Activated CD8-positive, alpha-beta T cell treated with anti-CD3 and anti-CD28 coated beads for 36 hours (primary cell): Measurements from ENCODE around the gene ZNF536. TPM values are rescaled to one million over a fixed set of nuclear protein-coding genes. Genes with fewer than 3 reads are reported as not detected.

ENCODE experiments used
- ATAC-seq: fragments of 200-7000 bp; cut with Tn5 transposase; one replicate; pipeline ENCODE4 v1.10.0; 2021; ENCODE audit warnings: mild to moderate bottlenecking, moderate library complexity
- CTCF ChIA-PET: fragments of 350-600 bp; sonication (Branson Sonifier 250); formaldehyde crosslinking; loops from one replicate; lab custom pipeline; 2021; ENCODE audit warnings: antibody characterized with exemption; lab: Charles Lee
- POLR2A ChIA-PET: fragments of 350-600 bp; sonication (Branson Sonifier 250); formaldehyde crosslinking; loops from one replicate; lab custom pipeline; 2021; ENCODE audit warnings: antibody characterized with exemption; lab: Charles Lee
- DNase-seq: peaks from one replicate; pipeline ENCODE4 v3.0.0-alpha.2; 2020
- H3K27ac Mint-ChIP-seq: one replicate; pipeline ENCODE4 v1.8.0; 2021; ENCODE audit warnings: mild to moderate bottlenecking, mixed read lengths
- H3K27me3 Mint-ChIP-seq: one replicate; pipeline ENCODE4 v1.8.0; 2021; ENCODE audit warnings: mixed read lengths
- H3K36me3 Mint-ChIP-seq: one replicate; pipeline ENCODE4 v1.8.0; 2021; ENCODE audit warnings: low read depth, mixed read lengths
- H3K4me1 Mint-ChIP-seq: one replicate; pipeline ENCODE4 v1.8.0; 2021; ENCODE audit warnings: low read depth, mixed read lengths
- H3K4me3 Mint-ChIP-seq: one replicate; pipeline ENCODE4 v1.8.0; 2021; ENCODE audit warnings: mild to moderate bottlenecking, moderate library complexity, mixed read lengths
- H3K9me3 Mint-ChIP-seq: one replicate; pipeline ENCODE4 v1.8.0; 2021; ENCODE audit warnings: mixed read lengths
- CTCF ChIP-seq: fragments of 200-600 bp; IDR thresholded peaks from one replicate; pipeline ENCODE4 v1.8.0; 2022; ENCODE audit warnings: antibody characterized with exemption, mild to moderate bottlenecking
- intact Hi-C: fragments of 100-400 bp; cut with micrococcal nuclease; formaldehyde crosslinking; loops from one replicate; pipeline ENCODE4 v1.10.0; 2022
- total RNA-seq, 2 experiments: library from RNA; stranded (reverse); gene quantifications; one replicate each; pipeline ENCODE4 v1.2.3, GENCODE V29; 2021

ZNF536 gene
- total RNA-seq, 2 experiments from 2014 or later = not detected

- no peak for DNase-seq
Measured at GRCh38 chr19:30401956-30402355, 29.8 kb downstream of the ZNF536 start.

GRCh38 chr19:30402436-30403202, 30.4 kb downstream of the ZNF536 start:
- Mint-ChIP-seq H3K36me3 (no peaks in the 10 kb centered on the region), H3K9me3 (peaks cover 3% of the 10 kb centered on the region), H3K4me3 (no peak overlapping the region), H3K27me3 (peaks cover 4% of the 10 kb centered on the region), H3K4me1 (no peaks in the 10 kb centered on the region), H3K27ac (no peak overlapping the region)
- intact Hi-C loops = no loop called here
- DNase-seq (no peak), ATAC-seq (no peak)
- ChIA-PET CTCF (no interaction called here), POLR2A (no interaction called here)
- TF ChIP-seq CTCF = no peak

More at GRCh38 chr19:30401956-30402355, 29.8 kb downstream of the ZNF536 start:
- intact Hi-C loops = no loop called here
- H3K27me3 Mint-ChIP-seq = peaks cover 4% of the 10 kb centered on the region
- CTCF ChIA-PET = no interaction called here
- no peaks in the 10 kb centered on the region for H3K36me3 Mint-ChIP-seq
- TF ChIP-seq CTCF = no peak
- H3K4me1 Mint-ChIP-seq = no peaks in the 10 kb centered on the region
- H3K9me3 Mint-ChIP-seq = peaks cover 3% of the 10 kb centered on the region
- H3K27ac Mint-ChIP-seq = no peak overlapping the region
- POLR2A ChIA-PET = no interaction called here
- no peak overlapping the region for H3K4me3 Mint-ChIP-seq
- ATAC-seq = no peak

- Mint-ChIP-seq H3K4me1 (no peaks in the 10 kb centered on the region), H3K4me3 (no peak overlapping the region), H3K27ac (no peak overlapping the region), H3K27me3 (peaks cover 4% of the 10 kb centered on the region), H3K36me3 (no peaks in the 10 kb centered on the region), H3K9me3 (peaks cover 2% of the 10 kb centered on the region)
- ChIA-PET POLR2A (no interaction called here), CTCF (no interaction called here)
- DNase-seq (no peak), ATAC-seq (no peak)
- no peak for TF ChIP-seq CTCF
- intact Hi-C loops = no loop called here
Measured at GRCh38 chr19:30403203-30403985, 31.2 kb downstream of the ZNF536 start.

GRCh38 chr19:30406220-30407067, 34.3 kb downstream of the ZNF536 start:
- no peaks in the 10 kb centered on the region for H3K4me1 Mint-ChIP-seq
- intact Hi-C loops = no loop called here

More at GRCh38 chr19:30406220-30407067, 34.3 kb downstream of the ZNF536 start:
- Mint-ChIP-seq H3K9me3 (no peaks in the 10 kb centered on the region), H3K27ac (no peak overlapping the region), H3K4me3 (no peak overlapping the region), H3K36me3 (no peaks in the 10 kb centered on the region), H3K27me3 (peaks cover 4% of the 10 kb centered on the region)
- DNase-seq = no peak
- POLR2A ChIA-PET = no interaction called here
- TF ChIP-seq CTCF = no peak
- CTCF ChIA-PET = interaction anchor here (1.1 kb wide), 1 partner anchor 124 kb away, joined by 3 read pairs; no protein-coding TSS in a partner anchor
- ATAC-seq = no peak
